PFSK-1 (cell line): Measurements from ENCODE around the gene MCRIP2.

ENCODE experiments used
- FOXP2 ChIP-seq: optimal IDR thresholded peaks from 2 replicates; pipeline ENCODE3; 2011; ENCODE audit warnings: borderline replicate concordance, control low read depth, inconsistent platforms; ENCODE audit not compliant: insufficient read depth; ENCODE audit errors: extremely low read length, extremely low read depth
- POLR2AphosphoS5 ChIP-seq: IDR thresholded peaks from 2 replicates; pipeline ENCODE4 v1.6.1; 2012; ENCODE audit warnings: low read depth, mild to moderate bottlenecking, control low read depth, low read length, moderate library complexity
- SIN3A ChIP-seq: IDR thresholded peaks from 2 replicates; pipeline ENCODE4 v1.6.1; 2012; ENCODE audit warnings: mild to moderate bottlenecking, low read length, moderate library complexity, borderline replicate concordance; ENCODE audit not compliant: insufficient read depth
- TAF1 ChIP-seq: IDR thresholded peaks from 2 replicates; pipeline ENCODE4 v1.6.1; 2012; ENCODE audit warnings: low read length, control low read depth, borderline replicate concordance; ENCODE audit not compliant: insufficient read depth
- TF ChIP-seq, protein P1 (sequence below), 2 experiments: IDR thresholded peaks; 2 replicates each; pipeline versions ENCODE4 v1.6.1 to v1.8.0; 2011 to 2012; ENCODE audit warnings: low read depth in 2 of 2, low read length in 2 of 2, control low read depth in 1 of 2, inconsistent platforms in 1 of 2, mild to moderate bottlenecking in 1 of 2, moderate library complexity in 1 of 2; ENCODE audit not compliant: insufficient read depth in 1 of 2

Gene MCRIP2

GRCh38 chr16:609984-610383, 31.6 kb upstream of the MCRIP2 start:
- TF ChIP-seq, protein P1, sequence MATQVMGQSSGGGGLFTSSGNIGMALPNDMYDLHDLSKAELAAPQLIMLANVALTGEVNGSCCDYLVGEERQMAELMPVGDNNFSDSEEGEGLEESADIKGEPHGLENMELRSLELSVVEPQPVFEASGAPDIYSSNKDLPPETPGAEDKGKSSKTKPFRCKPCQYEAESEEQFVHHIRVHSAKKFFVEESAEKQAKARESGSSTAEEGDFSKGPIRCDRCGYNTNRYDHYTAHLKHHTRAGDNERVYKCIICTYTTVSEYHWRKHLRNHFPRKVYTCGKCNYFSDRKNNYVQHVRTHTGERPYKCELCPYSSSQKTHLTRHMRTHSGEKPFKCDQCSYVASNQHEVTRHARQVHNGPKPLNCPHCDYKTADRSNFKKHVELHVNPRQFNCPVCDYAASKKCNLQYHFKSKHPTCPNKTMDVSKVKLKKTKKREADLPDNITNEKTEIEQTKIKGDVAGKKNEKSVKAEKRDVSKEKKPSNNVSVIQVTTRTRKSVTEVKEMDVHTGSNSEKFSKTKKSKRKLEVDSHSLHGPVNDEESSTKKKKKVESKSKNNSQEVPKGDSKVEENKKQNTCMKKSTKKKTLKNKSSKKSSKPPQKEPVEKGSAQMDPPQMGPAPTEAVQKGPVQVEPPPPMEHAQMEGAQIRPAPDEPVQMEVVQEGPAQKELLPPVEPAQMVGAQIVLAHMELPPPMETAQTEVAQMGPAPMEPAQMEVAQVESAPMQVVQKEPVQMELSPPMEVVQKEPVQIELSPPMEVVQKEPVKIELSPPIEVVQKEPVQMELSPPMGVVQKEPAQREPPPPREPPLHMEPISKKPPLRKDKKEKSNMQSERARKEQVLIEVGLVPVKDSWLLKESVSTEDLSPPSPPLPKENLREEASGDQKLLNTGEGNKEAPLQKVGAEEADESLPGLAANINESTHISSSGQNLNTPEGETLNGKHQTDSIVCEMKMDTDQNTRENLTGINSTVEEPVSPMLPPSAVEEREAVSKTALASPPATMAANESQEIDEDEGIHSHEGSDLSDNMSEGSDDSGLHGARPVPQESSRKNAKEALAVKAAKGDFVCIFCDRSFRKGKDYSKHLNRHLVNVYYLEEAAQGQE (IDR thresholded peaks at IDR 0.05; ENCODE audit: insufficient read depth in 1 of 2, low read depth in 2 of 2, low read length in 2 of 2), result no peak
- TF ChIP-seq FOXP2, result no peak
- TF ChIP-seq TAF1, result no peak
- no peak for TF ChIP-seq SIN3A
- TF ChIP-seq POLR2AphosphoS5, result no peak

DNA sequence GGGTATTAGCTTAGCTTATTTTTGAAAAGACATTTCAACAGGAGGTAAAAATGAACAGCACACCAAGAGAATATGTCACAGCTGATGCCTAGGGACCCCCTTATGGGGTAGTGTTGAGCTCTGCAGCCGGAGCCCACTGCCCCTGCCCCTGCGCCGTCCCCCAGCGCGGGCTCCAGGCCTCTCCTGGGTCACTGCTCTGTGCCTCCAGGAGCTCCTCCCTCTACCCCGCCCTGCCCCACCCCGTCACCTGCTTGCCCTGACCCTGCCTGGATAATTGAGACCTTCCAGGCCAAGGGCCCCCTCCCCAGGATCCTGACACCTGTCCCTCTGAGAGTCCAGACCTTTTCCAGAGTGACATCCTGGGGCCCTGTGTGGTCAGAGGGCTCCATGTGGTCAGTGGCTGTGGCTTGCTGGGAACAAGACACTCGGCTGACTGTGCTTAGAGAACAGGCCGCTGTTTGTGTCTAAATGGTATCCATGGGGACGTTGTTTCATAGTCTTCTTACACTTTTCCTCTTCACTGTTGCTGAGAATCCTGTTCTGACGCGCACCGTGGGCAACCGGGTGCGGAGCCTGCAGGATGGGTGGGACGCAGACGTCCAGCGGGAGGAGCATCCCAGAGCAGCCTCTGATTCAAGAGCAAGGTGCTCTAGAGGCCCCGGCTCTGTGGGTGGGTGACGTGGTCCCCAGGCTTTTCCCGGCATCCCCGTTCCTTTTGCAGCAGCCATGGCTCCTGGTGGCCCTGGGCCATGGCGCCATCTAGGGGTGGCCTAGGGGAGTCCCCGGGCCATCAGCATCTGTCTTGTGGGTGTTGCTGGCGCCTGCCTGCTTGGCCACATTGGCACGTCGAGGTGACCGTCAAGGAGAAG, 30.9 kb upstream of the MCRIP2 start:
- TF ChIP-seq SIN3A (no peak), TAF1 (no peak), FOXP2 (no peak), POLR2AphosphoS5 (no peak)
- TF ChIP-seq, protein P1 (IDR thresholded peaks at IDR 0.05; ENCODE audit: insufficient read depth in 1 of 2, low read depth in 2 of 2, low read length in 2 of 2), result no peak

GRCh38 chr16:615122-615521, 26.5 kb upstream of the MCRIP2 start:
- TF ChIP-seq SIN3A (no peak), POLR2AphosphoS5 (no peak), TAF1 (no peak), FOXP2 (no peak)
- TF ChIP-seq, protein P1 (IDR thresholded peaks at IDR 0.05; ENCODE audit: insufficient read depth in 1 of 2, low read depth in 2 of 2, low read length in 2 of 2), result no peak

DNA sequence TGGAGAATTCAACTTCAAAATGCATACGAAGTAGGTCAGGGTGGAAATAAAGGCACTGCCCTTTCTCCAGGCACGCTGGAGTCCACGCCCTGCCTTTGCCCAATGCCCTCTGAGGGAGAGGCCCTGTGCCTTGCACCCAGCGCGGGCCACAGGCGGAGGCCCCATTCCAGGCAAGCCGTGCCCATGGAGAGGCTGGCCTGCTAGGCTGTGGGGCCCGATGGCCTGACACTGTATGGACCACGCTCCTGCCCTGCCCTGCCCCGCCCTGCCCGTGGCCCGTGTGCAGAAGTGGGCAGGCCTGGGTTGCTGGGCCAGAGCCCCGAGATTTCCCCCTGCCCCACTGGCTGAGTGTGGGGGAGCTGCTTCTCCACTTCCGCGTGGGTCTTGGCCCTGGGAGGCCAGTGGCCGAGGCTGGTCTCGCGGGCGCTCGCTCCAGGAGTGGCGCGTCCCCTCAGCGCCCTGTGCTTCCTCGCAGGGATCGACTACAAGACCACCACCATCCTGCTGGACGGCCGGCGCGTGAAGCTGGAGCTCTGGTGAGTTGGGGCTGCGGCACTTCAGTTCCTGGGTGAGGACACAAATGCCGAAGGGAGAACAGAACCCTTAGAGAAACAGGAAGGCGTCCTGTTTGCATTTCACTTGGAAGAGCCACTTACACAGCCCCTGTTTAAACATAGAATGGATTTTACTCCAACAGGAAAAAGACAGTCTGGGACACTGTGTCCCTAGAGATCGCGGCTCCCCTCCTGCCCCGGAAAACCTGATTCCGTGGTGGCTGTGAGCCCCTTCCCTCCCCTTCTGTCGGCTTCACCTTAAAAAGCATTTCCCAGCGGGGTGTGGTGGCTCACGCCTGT, 24.7 kb upstream of the MCRIP2 start:
- TF ChIP-seq SIN3A (no peak), FOXP2 (no peak), TAF1 (no peak), POLR2AphosphoS5 (no peak)
- TF ChIP-seq, protein P1 (IDR thresholded peaks at IDR 0.05; ENCODE audit: insufficient read depth in 1 of 2, low read depth in 2 of 2, low read length in 2 of 2), result no peak
